Caki2 (cell line): ENCODE data around the gene TAGAP. TPM values are rescaled to one million over a fixed set of nuclear protein-coding genes. Genes with fewer than 3 reads are reported as not detected.
"Not testable (repeated sequence)": the region's sequence is repeated elsewhere in the genome, so short reads cannot be mapped to it uniquely, and the experiment has no call there.

ENCODE experiments used
- DNase-seq: peaks from one replicate; pipeline ENCODE4 v3.0.0-alpha.2; 2015; ENCODE audit warnings: low read depth
- in situ Hi-C: cut with HindIII; loops from 2 replicates; pipeline ENCODE4 v1.10.0; 2016; ENCODE audit warnings: low sequenced_read_pairs, low pct_unique_long_range_greater_than_20kb, mixed read lengths
- total RNA-seq: library from RNA; depleted of rRNA; stranded (reverse); fragments of >200 nt; shearing (Covaris generic); gene quantifications from 2 replicates; pipeline ENCODE4 v1.2.3, GENCODE V29; 2014; ENCODE audit warnings: low replicate concordance

Gene TAGAP
- total RNA-seq, 1 experiment from 2014 or later: not detected

GRCh38 chr6:159033160-159034049 is 11.4 kb downstream of the TAGAP start:
- in situ Hi-C loops: no loop called here

GRCh38 chr6:159031846-159032245 is 12.9 kb downstream of the TAGAP start:
- in situ Hi-C loops: no loop called here
- no peak for DNase-seq

More at GRCh38 chr6:159033160-159034049, 11.4 kb downstream of the TAGAP start:
- DNase-seq: no peak

GRCh38 chr6:159030168-159030567 is 14.6 kb downstream of the TAGAP start:
- in situ Hi-C loops: no loop called here
- DNase-seq: no peak

- DNase-seq, in situ Hi-C loops: not testable (repeated sequence)
Measured at GRCh38 chr6:159025224-159025623, 19.6 kb downstream of the TAGAP start.

- no peak for DNase-seq
- in situ Hi-C loops: no loop called here
Measured at GRCh38 chr6:159023893-159024292, 20.9 kb downstream of the TAGAP start.

GRCh38 chr6:159020011-159020410 is 24.8 kb downstream of the TAGAP start:
- in situ Hi-C loops: no loop called here

GRCh38 chr6:159017757-159018559 is 26.8 kb downstream of the TAGAP start:
- no peak for DNase-seq
- in situ Hi-C loops: no loop called here

More at GRCh38 chr6:159020011-159020410, 24.8 kb downstream of the TAGAP start:
- DNase-seq: no peak

GRCh38 chr6:159014406-159014805 is 30.4 kb downstream of the TAGAP start:
- in situ Hi-C loops: no loop called here
- no peak for DNase-seq

GRCh38 chr6:159013229-159013628 is 31.6 kb downstream of the TAGAP start:
- DNase-seq: no peak
- in situ Hi-C loops: no loop called here

- in situ Hi-C loops: no loop called here
- no peak for DNase-seq
Measured at GRCh38 chr6:159012201-159012600, 32.6 kb downstream of the TAGAP start.

- not testable (repeated sequence) for DNase-seq
Measured at GRCh38 chr6:159010037-159010612, 34.7 kb downstream of the TAGAP start.

GRCh38 chr6:159008656-159009288 is 36.0 kb downstream of the TAGAP start:
- DNase-seq: no peak
- in situ Hi-C loops: no loop called here

More at GRCh38 chr6:159010037-159010612, 34.7 kb downstream of the TAGAP start:
- in situ Hi-C loops: not testable (repeated sequence)

- no peak for DNase-seq
- in situ Hi-C loops: no loop called here
Measured at GRCh38 chr6:159007510-159007909, 37.3 kb downstream of the TAGAP start.

GRCh38 chr6:159005436-159005835 is 39.4 kb downstream of the TAGAP start:
- in situ Hi-C loops: no loop called here

GRCh38 chr6:159004592-159004991 is 40.2 kb downstream of the TAGAP start:
- DNase-seq: no peak
- in situ Hi-C loops: no loop called here

More at GRCh38 chr6:159005436-159005835, 39.4 kb downstream of the TAGAP start:
- DNase-seq: no peak

- in situ Hi-C loops: no loop called here
- peak; percentile 42 for DNase-seq
Measured at GRCh38 chr6:159002432-159003155, 42.2 kb downstream of the TAGAP start.

- in situ Hi-C loops: no loop called here
- peak; percentile 93 for DNase-seq
Measured at GRCh38 chr6:158999666-159000403, 45.0 kb downstream of the TAGAP start, which contains the start of gene RSPH3. Gene RSPH3 (minus strand): TSS chr6:159000202. CDS start chr6:158999550, 652 bp downstream.
